T-cell (primary cell): Measurements from ENCODE around the gene MAPK8IP3. TPM values are rescaled to one million over a fixed set of nuclear protein-coding genes. Genes with fewer than 3 reads are reported as not detected.

Experiments
- ATAC-seq, 4 experiments: fragments of 200-7000 bp in 3 of 4; fragments of 150-1000 bp in 1 of 4; cut with Tn5 transposase; replicated peaks in 1 of 4; 1 replicate in 3 of 4; 2 replicates in 1 of 4; pipeline ENCODE4 v1.10.0; 2021; ENCODE audit warnings: moderate library complexity in 3 of 4, mild to moderate bottlenecking in 2 of 4, moderate number of reproducible peaks in 1 of 4
- CTCF ChIA-PET, 2 donors: fragments of 300-600 bp; sonication (Branson Sonifier 250); formaldehyde crosslinking; loops; one replicate each; lab custom pipeline; 2022; ENCODE audit warnings: antibody characterized with exemption in 2 of 2; lab: Charles Lee
- POLR2A ChIA-PET, 2 donors: fragments of 300-600 bp; sonication (Branson Sonifier 250); formaldehyde crosslinking; loops; one replicate each; lab custom pipeline; 2022; ENCODE audit warnings: antibody characterized with exemption in 2 of 2; lab: Charles Lee
- DNase-seq, 35 experiments: peaks; one replicate each; pipeline versions ENCODE4 v3.0.0 to v3.0.0-alpha.2; 2013 to 2023
- H3K27ac ChIP-seq: one replicate; pipeline ENCODE4 v1.5.1; 2013; ENCODE audit warnings: low read length
- H3K27me3 ChIP-seq, 2 experiments: replicated peaks in 1 of 2; 1 replicate in 1 of 2; 2 replicates in 1 of 2; pipeline versions ENCODE4 v1.6.1 to v1.7.0; 2013; ENCODE audit warnings: low read length in 1 of 2, mixed read lengths in 1 of 2; ENCODE audit not compliant: control insufficient read depth in 2 of 2, insufficient read depth in 2 of 2; ENCODE audit errors: extremely low read depth in 1 of 2
- H3K36me3 ChIP-seq, 2 donors: 1 replicate in 1 of 2; 2 replicates in 1 of 2; pipeline versions ENCODE4 v1.6.1 to v1.7.0; 2013; ENCODE audit warnings: low read length in 1 of 2; ENCODE audit not compliant: control insufficient read depth in 2 of 2, insufficient read depth in 1 of 2; ENCODE audit errors: extremely low read depth in 1 of 2
- H3K4me1 ChIP-seq, 2 experiments: 1 replicate in 1 of 2; 2 replicates in 1 of 2; pipeline versions ENCODE4 v1.6.1 to v1.7.0; 2013; ENCODE audit warnings: low read length in 2 of 2, mixed read lengths in 1 of 2; ENCODE audit not compliant: insufficient read depth in 2 of 2, control insufficient read depth in 1 of 2; ENCODE audit errors: extremely low read depth in 1 of 2
- H3K4me3 ChIP-seq, 2 donors: 1 replicate in 1 of 2; 2 replicates in 1 of 2; pipeline versions ENCODE4 v1.5.1 to v1.7.0; 2013; ENCODE audit warnings: mild to moderate bottlenecking in 2 of 2, low read length in 1 of 2, moderate library complexity in 1 of 2; ENCODE audit not compliant: control insufficient read depth in 1 of 2; ENCODE audit errors: extremely low read depth in 1 of 2
- H3K9me3 ChIP-seq: 2 replicates; pipeline ENCODE4 v1.7.0; 2013
- H3K27ac Mint-ChIP-seq, 2 donors: one replicate each; pipeline ENCODE4 v1.8.0; 2020 to 2021; ENCODE audit warnings: mild to moderate bottlenecking in 2 of 2, mixed read lengths in 2 of 2
- H3K27me3 Mint-ChIP-seq, 2 donors: one replicate each; pipeline ENCODE4 v1.8.0; 2021 to 2022; ENCODE audit warnings: mixed read lengths in 2 of 2
- H3K36me3 Mint-ChIP-seq: one replicate; pipeline ENCODE4 v1.8.0; 2021; ENCODE audit warnings: mixed read lengths
- H3K4me1 Mint-ChIP-seq, 3 donors: one replicate each; pipeline ENCODE4 v1.8.0; 2020 to 2022; ENCODE audit warnings: mixed read lengths in 3 of 3, mild to moderate bottlenecking in 1 of 3
- H3K4me3 Mint-ChIP-seq, 3 donors: one replicate each; pipeline ENCODE4 v1.8.0; 2020 to 2022; ENCODE audit warnings: mild to moderate bottlenecking in 3 of 3, mixed read lengths in 3 of 3, moderate library complexity in 3 of 3
- H3K9me3 Mint-ChIP-seq, 3 donors: one replicate each; pipeline ENCODE4 v1.8.0; 2020 to 2022; ENCODE audit warnings: mixed read lengths in 3 of 3
- WGBS: methylation state at CpG from one replicate; pipeline ENCODE4 v1.1.5; 2013; ENCODE audit warnings: missing lambda C conversion rate; ENCODE audit not compliant: insufficient coverage; 5-methylcytosine and 5-hydroxymethylcytosine counted together
- total RNA-seq, 35 experiments: library from RNA in 6 of 35; stranded (reverse) in 6 of 35; fragments of 120-200 nt in 1 of 35; gene quantifications; one replicate each; pipeline versions ENCODE4 v1.2.1 to v1.2.4 and lab custom pipeline; 2013 to 2026

Gene MAPK8IP3
- total RNA-seq, 5 donors from 2014 or later (not counting 1 experiment from before 2014, with no cell fraction given) = 216 to 309 (median 290) TPM

- H3K36me3 ChIP-seq = peaks cover 66 to 91% of the 10 kb centered on the region in 2 donors
- ChIA-PET POLR2A (no interaction called here), CTCF (no interaction called here)
- no peaks in the 10 kb centered on the region for H3K4me1 ChIP-seq
- H3K4me3 Mint-ChIP-seq = no peak overlapping the region
- no peaks in the 10 kb centered on the region for H3K27me3 ChIP-seq
- no peaks in the 10 kb centered on the region for H3K9me3 ChIP-seq
- 97% methylated on average over 7 of the region's 7 CpGs for WGBS
- H3K4me1 Mint-ChIP-seq = no peaks in the 10 kb centered on the region
- no peak overlapping the region for H3K27ac ChIP-seq
- no peak overlapping the region for H3K27ac Mint-ChIP-seq
- ATAC-seq (no peak), DNase-seq (no peak)
- no peak overlapping the region for H3K4me3 ChIP-seq
- H3K27me3 Mint-ChIP-seq = no peaks in the 10 kb centered on the region
- H3K9me3 Mint-ChIP-seq = no peaks in the 10 kb centered on the region
- H3K36me3 Mint-ChIP-seq = peaks cover 72% of the 10 kb centered on the region
Observed at GRCh38 chr16:1669698-1670097, 36.3 kb upstream of the MAPK8IP3 start.

GRCh38 chr16:1670371-1670770 lies 35.6 kb upstream of the MAPK8IP3 start:
- CTCF ChIA-PET = no interaction called here
- Mint-ChIP-seq H3K27me3 (no peaks in the 10 kb centered on the region), H3K36me3 (peaks cover 68% of the 10 kb centered on the region), H3K27ac (no peak overlapping the region), H3K4me3 (no peak overlapping the region), H3K4me1 (no peaks in the 10 kb centered on the region), H3K9me3 (no peaks in the 10 kb centered on the region)
- ATAC-seq (no peak), DNase-seq (no peak)
- H3K9me3 ChIP-seq = no peaks in the 10 kb centered on the region
- no peaks in the 10 kb centered on the region for H3K4me1 ChIP-seq
- peaks cover 60 to 93% of the 10 kb centered on the region in 2 donors for H3K36me3 ChIP-seq
- WGBS = over 99% methylated on average over 17 of the region's 19 CpGs
- H3K27ac ChIP-seq = no peak overlapping the region
- H3K27me3 ChIP-seq = no peaks in the 10 kb centered on the region
- POLR2A ChIA-PET = no interaction called here
- H3K4me3 ChIP-seq = no peak overlapping the region

- H3K4me3 Mint-ChIP-seq = no peak overlapping the region
- ChIA-PET CTCF (no interaction called here), POLR2A (no interaction called here)
- no peak overlapping the region for H3K27ac Mint-ChIP-seq
- no peaks in the 10 kb centered on the region for H3K27me3 Mint-ChIP-seq
- H3K27me3 ChIP-seq = no peaks in the 10 kb centered on the region
- peaks cover 67% of the 10 kb centered on the region for H3K36me3 Mint-ChIP-seq
- no peaks in the 10 kb centered on the region for H3K4me1 Mint-ChIP-seq
- ATAC-seq = no peak
- no peak for DNase-seq
- H3K4me1 ChIP-seq = no peaks in the 10 kb centered on the region
- no peaks in the 10 kb centered on the region for H3K9me3 Mint-ChIP-seq
- H3K36me3 ChIP-seq = peaks cover 55 to 88% of the 10 kb centered on the region in 2 donors
- H3K27ac ChIP-seq = no peak overlapping the region
- H3K9me3 ChIP-seq = no peaks in the 10 kb centered on the region
- 98% methylated on average over 6 of the region's 7 CpGs for WGBS
- no peak overlapping the region for H3K4me3 ChIP-seq
Observed at GRCh38 chr16:1670866-1671265, 35.1 kb upstream of the MAPK8IP3 start.

GRCh38 chr16:1673424-1674151 lies 32.4 kb upstream of the MAPK8IP3 start:
- 96% methylated on average over 23 of the region's 26 CpGs for WGBS
- H3K27ac ChIP-seq = no peak overlapping the region
- Mint-ChIP-seq H3K4me3 (no peak overlapping the region), H3K27ac (no peak overlapping the region), H3K9me3 (no peaks in the 10 kb centered on the region), H3K36me3 (peaks cover 51% of the 10 kb centered on the region), H3K4me1 (peaks cover 11 to 12% (median 11%) of the 10 kb centered on the region in 3 donors), H3K27me3 (no peaks in the 10 kb centered on the region)
- H3K4me3 ChIP-seq = no peak overlapping the region
- H3K27me3 ChIP-seq = no peaks in the 10 kb centered on the region
- CTCF ChIA-PET = no interaction called here
- H3K36me3 ChIP-seq = peaks cover 48 to 61% of the 10 kb centered on the region in 2 donors
- ATAC-seq (no peak), DNase-seq (no peak)
- peaks cover 0 to 9% of the 10 kb centered on the region in 2 experiments for H3K4me1 ChIP-seq
- POLR2A ChIA-PET = no interaction called here
- no peaks in the 10 kb centered on the region for H3K9me3 ChIP-seq

- Histone ChIP-seq H3K27me3 (no peaks in the 10 kb centered on the region), H3K36me3 (peaks cover 43 to 54% of the 10 kb centered on the region in 2 donors), H3K27ac (no peak overlapping the region), H3K4me3 (no peak overlapping the region), H3K9me3 (no peaks in the 10 kb centered on the region), H3K4me1 (peaks cover 3 to 16% of the 10 kb centered on the region in 2 experiments)
- ATAC-seq (no peak), DNase-seq (no peak)
- H3K27me3 Mint-ChIP-seq = no peaks in the 10 kb centered on the region
- H3K9me3 Mint-ChIP-seq = no peaks in the 10 kb centered on the region
- no peak overlapping the region for H3K4me3 Mint-ChIP-seq
- POLR2A ChIA-PET = no interaction called here
- peaks cover 48% of the 10 kb centered on the region for H3K36me3 Mint-ChIP-seq
- H3K4me1 Mint-ChIP-seq = peaks cover 17 to 19% (median 19%) of the 10 kb centered on the region in 3 donors
- 95% methylated on average over 5 of the region's 7 CpGs for WGBS
- no peak overlapping the region for H3K27ac Mint-ChIP-seq
- CTCF ChIA-PET = interaction anchor here in 1 of 2 donors (2.2 kb wide), 1 partner anchor 32 kb away, joined by 8 read pairs; the partner anchor contains the start of gene MAPK8IP3
Observed at GRCh38 chr16:1674306-1674705, 31.7 kb upstream of the MAPK8IP3 start.

- ChIA-PET CTCF (interaction anchor here in 1 of 2 donors (2.2 kb wide), 1 partner anchor 31 kb away, joined by 8 read pairs; the partner anchor contains the start of gene MAPK8IP3), POLR2A (no interaction called here)
- ATAC-seq (no peak), DNase-seq (no peak)
- Mint-ChIP-seq H3K27ac (no peak overlapping the region), H3K27me3 (no peaks in the 10 kb centered on the region), H3K4me3 (no peak overlapping the region), H3K36me3 (peaks cover 43% of the 10 kb centered on the region), H3K9me3 (no peaks in the 10 kb centered on the region), H3K4me1 (peaks cover 20 to 23% (median 21%) of the 10 kb centered on the region in 3 donors)
- H3K27me3 ChIP-seq = no peaks in the 10 kb centered on the region
- H3K36me3 ChIP-seq = peaks cover 37 to 48% of the 10 kb centered on the region in 2 donors
- peaks cover 3 to 22% of the 10 kb centered on the region in 2 experiments for H3K4me1 ChIP-seq
- no peaks in the 10 kb centered on the region for H3K9me3 ChIP-seq
- WGBS = 93% methylated on average over 17 of the region's 19 CpGs
- H3K4me3 ChIP-seq = no peak overlapping the region
- H3K27ac ChIP-seq = no peak overlapping the region
Observed at GRCh38 chr16:1674751-1675664, 31.0 kb upstream of the MAPK8IP3 start.
